PFSK-1 (cell line): ENCODE results near the gene FGFR2.

Experiments used
- FOXP2 ChIP-seq: optimal IDR thresholded peaks from 2 replicates; pipeline ENCODE3; 2011; ENCODE audit warnings: borderline replicate concordance, control low read depth, inconsistent platforms; ENCODE audit not compliant: insufficient read depth; ENCODE audit errors: extremely low read length, extremely low read depth
- POLR2AphosphoS5 ChIP-seq: IDR thresholded peaks from 2 replicates; pipeline ENCODE4 v1.6.1; 2012; ENCODE audit warnings: low read depth, mild to moderate bottlenecking, control low read depth, low read length, moderate library complexity
- REST ChIP-seq, 2 experiments: IDR thresholded peaks; 2 replicates each; pipeline versions ENCODE4 v1.6.1 to v1.8.0; 2011 to 2012; ENCODE audit warnings: low read depth in 2 of 2, low read length in 2 of 2, control low read depth in 1 of 2, inconsistent platforms in 1 of 2, mild to moderate bottlenecking in 1 of 2, moderate library complexity in 1 of 2; ENCODE audit not compliant: insufficient read depth in 1 of 2
- SIN3A ChIP-seq: IDR thresholded peaks from 2 replicates; pipeline ENCODE4 v1.6.1; 2012; ENCODE audit warnings: mild to moderate bottlenecking, low read length, moderate library complexity, borderline replicate concordance; ENCODE audit not compliant: insufficient read depth
- TAF1 ChIP-seq: IDR thresholded peaks from 2 replicates; pipeline ENCODE4 v1.6.1; 2012; ENCODE audit warnings: low read length, control low read depth, borderline replicate concordance; ENCODE audit not compliant: insufficient read depth

FGFR2 gene

DNA sequence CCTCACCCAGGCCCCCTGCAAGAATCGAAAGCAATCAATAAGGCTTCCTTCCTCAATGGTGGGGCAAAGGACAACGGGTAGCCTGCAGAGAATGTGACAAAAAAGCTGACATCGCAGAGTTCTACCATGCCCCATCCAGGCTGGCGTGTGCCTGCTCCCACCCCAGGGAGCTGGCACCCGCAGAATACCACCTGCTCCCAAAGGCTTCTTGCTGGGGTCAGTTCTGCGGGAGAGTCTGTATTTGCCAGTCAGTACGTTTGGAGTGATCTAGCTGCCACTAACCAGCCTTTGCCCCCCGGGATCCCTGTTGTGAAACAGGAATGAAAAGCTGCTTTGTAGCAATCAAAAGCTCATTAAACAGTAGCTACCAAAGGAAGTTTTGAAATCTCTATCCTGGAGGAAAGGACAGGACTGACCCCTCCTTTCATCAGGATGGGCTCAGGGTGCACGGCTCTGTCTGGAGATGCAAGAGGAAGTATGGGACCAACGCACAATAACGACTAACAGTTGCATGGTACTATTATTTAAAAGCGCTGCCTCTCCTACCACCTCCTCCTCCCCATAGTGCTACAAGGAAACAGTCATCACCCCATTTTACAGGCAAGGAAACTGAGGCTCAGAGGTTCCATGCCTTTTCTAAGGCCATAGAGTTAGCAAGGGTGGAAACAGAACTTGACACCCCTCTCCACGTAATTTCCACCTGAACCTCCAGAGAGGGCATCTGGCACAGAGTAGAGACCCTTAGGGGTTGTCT is 67.0 kb downstream of the FGFR2 start:
- TF ChIP-seq REST (IDR thresholded peaks at IDR 0.05; ENCODE audit: insufficient read depth in 1 of 2, low read depth in 2 of 2, low read length in 2 of 2), result no peak
- TF ChIP-seq FOXP2, result no peak
- no peak for TF ChIP-seq SIN3A
- no peak for TF ChIP-seq TAF1
- no peak for TF ChIP-seq POLR2AphosphoS5

GRCh38 chr10:121530481-121531075 is 67.7 kb downstream of the FGFR2 start:
- no peak for TF ChIP-seq POLR2AphosphoS5
- no peak for TF ChIP-seq TAF1
- no peak for TF ChIP-seq REST (IDR thresholded peaks at IDR 0.05; ENCODE audit: insufficient read depth in 1 of 2, low read depth in 2 of 2, low read length in 2 of 2)
- TF ChIP-seq SIN3A, result no peak
- TF ChIP-seq FOXP2, result no peak

- TF ChIP-seq FOXP2 (no peak), SIN3A (no peak), POLR2AphosphoS5 (no peak), TAF1 (no peak), REST (IDR thresholded peaks at IDR 0.05; ENCODE audit: insufficient read depth in 1 of 2, low read depth in 2 of 2, low read length in 2 of 2) (no peak)
Measured at GRCh38 chr10:121527690-121528089, 70.6 kb downstream of the FGFR2 start.

- no peak for TF ChIP-seq FOXP2
- TF ChIP-seq TAF1, result no peak
- TF ChIP-seq REST (IDR thresholded peaks at IDR 0.05; ENCODE audit: insufficient read depth in 1 of 2, low read depth in 2 of 2, low read length in 2 of 2), result no peak
- no peak for TF ChIP-seq SIN3A
- TF ChIP-seq POLR2AphosphoS5, result no peak
Measured at GRCh38 chr10:121526801-121527221, 71.4 kb downstream of the FGFR2 start.
